Fibroblast of lung (primary cell): Measurements from ENCODE around the gene PKP1. TPM values are rescaled to one million over a fixed set of nuclear protein-coding genes. Genes with fewer than 3 reads are reported as not detected.

Source experiments
- DNase-seq, 2 donors: peaks; one replicate each; pipeline versions ENCODE4 v3.0.0 to v3.0.0-alpha.2; 2010; ENCODE audit warnings: low read depth in 2 of 2
- H2AFZ ChIP-seq: 2 replicates; pipeline ENCODE4 v1.5.1; 2012; ENCODE audit warnings: low read length, control low read depth, inconsistent platforms
- H3K27ac ChIP-seq: 2 replicates; pipeline ENCODE4 v1.5.1; 2011; ENCODE audit warnings: low read length, control low read depth; ENCODE audit not compliant: insufficient read depth
- H3K27me3 ChIP-seq: 2 replicates; pipeline ENCODE4 v1.5.1; 2011; ENCODE audit warnings: mild to moderate bottlenecking, low read length; ENCODE audit not compliant: control insufficient read depth, insufficient read depth
- H3K36me3 ChIP-seq: 2 replicates; pipeline ENCODE4 v1.5.1; 2011; ENCODE audit warnings: low read length; ENCODE audit not compliant: control insufficient read depth, insufficient read depth
- H3K4me1 ChIP-seq: 2 replicates; pipeline ENCODE4 v1.5.1; 2011; ENCODE audit warnings: low read length; ENCODE audit not compliant: control insufficient read depth, insufficient read depth; ENCODE audit errors: extremely low read depth
- H3K4me2 ChIP-seq: 2 replicates; pipeline ENCODE4 v1.5.1; 2011; ENCODE audit warnings: low read length, control low read depth; ENCODE audit not compliant: insufficient read depth; ENCODE audit errors: extremely low read depth
- H3K4me3 ChIP-seq, 4 experiments: fragments of 200-600 bp in 1 of 4; sonication (generic) in 1 of 4; replicated peaks in 1 of 4; 2 replicates each; pipeline ENCODE4 v1.5.1; 2011 to 2016; ENCODE audit warnings: low read length in 4 of 4, low read depth in 3 of 4, mild to moderate bottlenecking in 3 of 4, control low read depth in 2 of 4, inconsistent platforms in 1 of 4, mixed read lengths in 1 of 4; ENCODE audit not compliant: insufficient read depth in 1 of 4; ENCODE audit errors: control extremely low read depth in 1 of 4
- H3K79me2 ChIP-seq: 2 replicates; pipeline ENCODE4 v1.5.1; 2012; ENCODE audit warnings: mild to moderate bottlenecking, low read length, inconsistent platforms; ENCODE audit not compliant: control insufficient read depth, insufficient read depth
- H3K9ac ChIP-seq: 2 replicates; pipeline ENCODE4 v1.5.1; 2011; ENCODE audit warnings: mild to moderate bottlenecking, low read length, control low read depth; ENCODE audit not compliant: insufficient read depth
- H3K9me3 ChIP-seq: 2 replicates; pipeline ENCODE4 v1.5.1; 2012; ENCODE audit warnings: low read depth, low read length; ENCODE audit not compliant: control insufficient read depth, insufficient read depth
- H4K20me1 ChIP-seq: 2 replicates; pipeline ENCODE4 v1.5.1; 2011; ENCODE audit warnings: low read length; ENCODE audit not compliant: control insufficient read depth, insufficient read depth; ENCODE audit errors: extremely low read depth
- CTCF ChIP-seq, 2 donors: IDR thresholded peaks in 1 of 2; conservative IDR thresholded peaks in 1 of 2; 1 replicate in 1 of 2; 2 replicates in 1 of 2; pipeline ENCODE4 v1.5.1; 2011 to 2012; ENCODE audit warnings: low read length in 2 of 2, control low read depth in 1 of 2, inconsistent platforms in 1 of 2, low read depth in 1 of 2, mild to moderate bottlenecking in 1 of 2
- EZH2 ChIP-seq: IDR thresholded peaks from 2 replicates; pipeline ENCODE4 v1.5.1; 2012; ENCODE audit warnings: low read length, control low read depth, mild to moderate bottlenecking; ENCODE audit errors: missing control alignments
- polyA plus RNA-seq, 2 donors: library from polyadenylated mRNA; depleted of rRNA in 1 of 2; stranded (reverse) in 1 of 2; unstranded in 1 of 2; fragments of >200 nt; gene quantifications; 2 replicates each; pipeline ENCODE4 v1.2.1, GENCODE V29; 2011 to 2012; ENCODE audit warnings: missing spikeins in 1 of 2
- total RNA-seq: library from RNA; depleted of rRNA; stranded (reverse); fragments of >200 nt; gene quantifications from 2 replicates; pipeline ENCODE4 v1.2.1, GENCODE V29; 2014

Gene PKP1
- total and polyA plus RNA-seq, 2 donors (not counting 1 experiment from before 2014, with no cell fraction given), result under 0.01 to 0.08 TPM

GRCh38 chr1:201305815-201306214 is 22.5 kb downstream of the PKP1 start:
- Histone ChIP-seq H3K27me3 (peaks cover 24% of the 10 kb centered on the region), H3K4me2 (no peak overlapping the region), H3K4me3 (no peak overlapping the region), H3K36me3 (no peaks in the 10 kb centered on the region), H3K9me3 (no peaks in the 10 kb centered on the region), H3K9ac (no peak overlapping the region), H3K79me2 (no peaks in the 10 kb centered on the region), H3K27ac (no peak overlapping the region), H4K20me1 (no peaks in the 10 kb centered on the region), H2AFZ (no peak overlapping the region), H3K4me1 (no peaks in the 10 kb centered on the region)
- no peak for TF ChIP-seq EZH2
- no peak for TF ChIP-seq CTCF (conservative IDR thresholded peaks at IDR 0.05 in 1 of 2, IDR thresholded peaks at IDR 0.05 in 1 of 2; ENCODE audit: low read depth in 1 of 2, low read length in 2 of 2)
- DNase-seq, result no peak

GRCh38 chr1:201307231-201307630 is 23.9 kb downstream of the PKP1 start:
- H3K79me2 ChIP-seq, result no peaks in the 10 kb centered on the region
- H3K36me3 ChIP-seq, result no peaks in the 10 kb centered on the region
- no peaks in the 10 kb centered on the region for H4K20me1 ChIP-seq
- H3K27ac ChIP-seq, result no peak overlapping the region
- H3K9me3 ChIP-seq, result no peaks in the 10 kb centered on the region
- H2AFZ ChIP-seq, result no peak overlapping the region
- peak in 1 of 2 donors; percentile 36 for DNase-seq
- TF ChIP-seq CTCF (conservative IDR thresholded peaks at IDR 0.05 in 1 of 2, IDR thresholded peaks at IDR 0.05 in 1 of 2; ENCODE audit: low read depth in 1 of 2, low read length in 2 of 2) (no peak), EZH2 (no peak)
- no peak overlapping the region for H3K9ac ChIP-seq
- no peak overlapping the region for H3K4me3 ChIP-seq
- H3K4me2 ChIP-seq, result no peak overlapping the region
- H3K27me3 ChIP-seq, result peaks cover 27% of the 10 kb centered on the region
- no peaks in the 10 kb centered on the region for H3K4me1 ChIP-seq

- Histone ChIP-seq H3K27ac (no peak overlapping the region), H3K79me2 (no peaks in the 10 kb centered on the region), H4K20me1 (no peaks in the 10 kb centered on the region), H3K36me3 (no peaks in the 10 kb centered on the region), H3K9me3 (no peaks in the 10 kb centered on the region), H3K4me2 (no peak overlapping the region), H3K4me1 (no peaks in the 10 kb centered on the region), H3K27me3 (peaks cover 30% of the 10 kb centered on the region), H3K4me3 (no peak overlapping the region), H2AFZ (no peak overlapping the region), H3K9ac (no peak overlapping the region)
- no peak for DNase-seq
- TF ChIP-seq CTCF (conservative IDR thresholded peaks at IDR 0.05 in 1 of 2, IDR thresholded peaks at IDR 0.05 in 1 of 2; ENCODE audit: low read depth in 1 of 2, low read length in 2 of 2) (no peak), EZH2 (no peak)
Observed at GRCh38 chr1:201307760-201308499, 24.6 kb downstream of the PKP1 start.
